ENCODE results near the gene GPR4. TPM values are rescaled to one million over a fixed set of nuclear protein-coding genes. Genes with fewer than 3 reads are reported as not detected.
A peak's percentile ranks its signal among the peaks of the same experiment; 100 is the strongest.

GPR4 gene
- polyA plus RNA-seq, 1 donor (not counting 4 experiments of a cell fraction or from before 2014, with no cell fraction given) = not detected

- Histone ChIP-seq H2AFZ (ENCODE audit: control insufficient read depth, low read length) (no peak overlapping the region), H3K36me3 (ENCODE audit: control insufficient read depth in 2 of 2, extremely low read depth in 1 of 2, insufficient read depth in 2 of 2, low read length in 2 of 2) (peaks cover 0 to 2% of the 10 kb centered on the region in 2 experiments), H3K4me3 (ENCODE audit: control insufficient read depth in 2 of 3, extremely low read depth in 1 of 3, insufficient read depth in 2 of 3, low read depth in 1 of 3, low read length in 3 of 3) (no peak overlapping the region), H3K27me3 (ENCODE audit: control insufficient read depth, extremely low read depth, insufficient read depth, low read length) (no peaks in the 10 kb centered on the region), H3K9ac (ENCODE audit: control insufficient read depth, extremely low read depth, insufficient read depth, low read length) (no peak overlapping the region), H3K9me3 (ENCODE audit: control insufficient read depth, low read depth, low read length) (no peaks in the 10 kb centered on the region), H3K4me1 (ENCODE audit: control insufficient read depth, extremely low read depth, insufficient read depth, low read length) (peaks cover 30% of the 10 kb centered on the region), H4K20me1 (ENCODE audit: control insufficient read depth, extremely low read depth, insufficient read depth, low read length) (no peaks in the 10 kb centered on the region), H3K79me2 (ENCODE audit: control insufficient read depth, insufficient read depth, low read length) (peaks cover 3% of the 10 kb centered on the region), H3K27ac (ENCODE audit: control insufficient read depth, insufficient read depth, low read length) (no peak overlapping the region), H3K9me1 (ENCODE audit: control insufficient read depth, extremely low read depth, insufficient read depth, low read length) (peaks cover 2% of the 10 kb centered on the region), H3K4me2 (ENCODE audit: control insufficient read depth, extremely low read depth, insufficient read depth, low read depth, low read length) (no peak overlapping the region)
- DNase-seq (ENCODE audit: low read depth, low spot score) (no peak), FAIRE-seq (no peak)
- TF ChIP-seq CTCF (optimal IDR thresholded peaks at IDR 0.05 in 1 of 3, IDR thresholded peaks at IDR 0.05 in 1 of 3, conservative IDR thresholded peaks at IDR 0.05 in 1 of 3; ENCODE audit: extremely low read depth in 1 of 3, insufficient read depth in 2 of 3, low read length in 3 of 3) (no peak), EZH2 (IDR thresholded peaks at IDR 0.05; ENCODE audit: low read length) (no peak)
- dilution Hi-C loops (cut with MboI; ENCODE audit: extremely low pct_ligation_motif_present, low sequenced_read_pairs) = no loop called here
Observed at GRCh38 chr19:45636275-45636674, 34.3 kb upstream of the GPR4 start.

GRCh38 chr19:45632468-45633196 is 30.6 kb upstream of the GPR4 start:
- Histone ChIP-seq H2AFZ (ENCODE audit: control insufficient read depth, low read length) (no peak overlapping the region), H3K36me3 (ENCODE audit: control insufficient read depth in 2 of 2, extremely low read depth in 1 of 2, insufficient read depth in 2 of 2, low read length in 2 of 2) (peaks cover 6 to 10% of the 10 kb centered on the region in 2 experiments), H3K4me1 (ENCODE audit: control insufficient read depth, extremely low read depth, insufficient read depth, low read length) (peaks cover 36% of the 10 kb centered on the region), H3K4me2 (ENCODE audit: control insufficient read depth, extremely low read depth, insufficient read depth, low read depth, low read length) (peak overlapping the region; percentile 75), H3K9ac (ENCODE audit: control insufficient read depth, extremely low read depth, insufficient read depth, low read length) (peak overlapping the region; percentile 75), H3K9me1 (ENCODE audit: control insufficient read depth, extremely low read depth, insufficient read depth, low read length) (no peaks in the 10 kb centered on the region), H3K79me2 (ENCODE audit: control insufficient read depth, insufficient read depth, low read length) (peaks cover 3% of the 10 kb centered on the region), H3K27ac (ENCODE audit: control insufficient read depth, insufficient read depth, low read length) (peak overlapping the region; percentile 93), H3K9me3 (ENCODE audit: control insufficient read depth, low read depth, low read length) (no peaks in the 10 kb centered on the region), H4K20me1 (ENCODE audit: control insufficient read depth, extremely low read depth, insufficient read depth, low read length) (no peaks in the 10 kb centered on the region), H3K27me3 (ENCODE audit: control insufficient read depth, extremely low read depth, insufficient read depth, low read length) (no peaks in the 10 kb centered on the region), H3K4me3 (ENCODE audit: control insufficient read depth in 2 of 3, extremely low read depth in 1 of 3, insufficient read depth in 2 of 3, low read depth in 1 of 3, low read length in 3 of 3) (no peak overlapping the region)
- peak; percentile 96 for DNase-seq (ENCODE audit: low read depth, low spot score)
- dilution Hi-C loops (cut with MboI; ENCODE audit: extremely low pct_ligation_motif_present, low sequenced_read_pairs) = no loop called here
- FAIRE-seq = peak; percentile 86
- TF ChIP-seq CTCF (optimal IDR thresholded peaks at IDR 0.05 in 1 of 3, IDR thresholded peaks at IDR 0.05 in 1 of 3, conservative IDR thresholded peaks at IDR 0.05 in 1 of 3; ENCODE audit: extremely low read depth in 1 of 3, insufficient read depth in 2 of 3, low read length in 3 of 3) (no peak), EZH2 (IDR thresholded peaks at IDR 0.05; ENCODE audit: low read length) (no peak)
